Epithelial cell of prostate (primary cell): ENCODE measurements around the gene HS3ST6.
"Not testable (repeated sequence)": the region's sequence is repeated elsewhere in the genome, so short reads cannot be mapped to it uniquely, and the experiment has no call there.

ENCODE experiments used
- DNase-seq: peaks from one replicate; pipeline ENCODE4 v3.0.0-alpha.2; 2011; ENCODE audit warnings: low read depth, low spot score
- H3K27ac ChIP-seq: fragments of 450-650 bp; 2 replicates; pipeline ENCODE4 v1.5.1; 2017; ENCODE audit warnings: mild to moderate bottlenecking

Gene HS3ST6

GRCh38 chr16:1949507-1949906 is 31.3 kb upstream of the HS3ST6 start:
- H3K27ac ChIP-seq = no peak overlapping the region
- no peak for DNase-seq

GRCh38 chr16:1947369-1947670 is 29.1 kb upstream of the HS3ST6 start:
- no peak overlapping the region for H3K27ac ChIP-seq
- no peak for DNase-seq

- no peak for DNase-seq
- no peak overlapping the region for H3K27ac ChIP-seq
Observed at GRCh38 chr16:1946495-1947368, 28.5 kb upstream of the HS3ST6 start.

- DNase-seq = no peak
- H3K27ac ChIP-seq = no peak overlapping the region
Observed at GRCh38 chr16:1945559-1946391, 27.6 kb upstream of the HS3ST6 start.

GRCh38 chr16:1944612-1945199 is 26.5 kb upstream of the HS3ST6 start:
- no peak overlapping the region for H3K27ac ChIP-seq
- DNase-seq = no peak

GRCh38 chr16:1942810-1943726 is 24.9 kb upstream of the HS3ST6 start, which contains the start of gene MSRB1:
Gene MSRB1 (minus strand): TSS chr16:1943199. CDS start chr16:1943156, 43 bp downstream.
- H3K27ac ChIP-seq = peak within 1 kb of the TSS; percentile 21
- DNase-seq = peak; percentile 71

GRCh38 chr16:1942047-1942809 is 24.0 kb upstream of the HS3ST6 start:
- H3K27ac ChIP-seq = peak overlapping the region; percentile 20

GRCh38 chr16:1941162-1942046 is 23.2 kb upstream of the HS3ST6 start:
- H3K27ac ChIP-seq = peak overlapping the region; percentile 20
- no peak for DNase-seq

More at GRCh38 chr16:1942047-1942809, 24.0 kb upstream of the HS3ST6 start:
- DNase-seq = no peak

GRCh38 chr16:1940273-1941161 is 22.3 kb upstream of the HS3ST6 start:
- no peak for DNase-seq

GRCh38 chr16:1939833-1940232 is 21.6 kb upstream of the HS3ST6 start:
- not testable (repeated sequence) for DNase-seq

More at GRCh38 chr16:1940273-1941161, 22.3 kb upstream of the HS3ST6 start:
- no peak overlapping the region for H3K27ac ChIP-seq

GRCh38 chr16:1938910-1939309 is 20.7 kb upstream of the HS3ST6 start:
- H3K27ac ChIP-seq = no peak overlapping the region
- no peak for DNase-seq

More at GRCh38 chr16:1939833-1940232, 21.6 kb upstream of the HS3ST6 start:
- H3K27ac ChIP-seq = not testable (repeated sequence)

GRCh38 chr16:1938316-1938715 is 20.1 kb upstream of the HS3ST6 start:
- DNase-seq = no peak
- H3K27ac ChIP-seq = no peak overlapping the region

GRCh38 chr16:1936945-1937479 is 18.8 kb upstream of the HS3ST6 start:
- H3K27ac ChIP-seq = no peak overlapping the region
- no peak for DNase-seq

- H3K27ac ChIP-seq = no peak overlapping the region
- DNase-seq = no peak
Observed at GRCh38 chr16:1933097-1933661, 15.0 kb upstream of the HS3ST6 start.

GRCh38 chr16:1932050-1933028 is 14.1 kb upstream of the HS3ST6 start:
- H3K27ac ChIP-seq = no peak overlapping the region
- DNase-seq = no peak
